Choroid plexus epithelial cell (primary cell): ENCODE data around the gene CD200R1L.

Experiments
- DNase-seq: peaks from one replicate; pipeline ENCODE4 v3.0.0-alpha.2; 2010; ENCODE audit warnings: low read depth
- H3K4me3 ChIP-seq: 2 replicates; pipeline ENCODE4 v1.5.1; 2011; ENCODE audit warnings: low read depth, mild to moderate bottlenecking, control low read depth, low read length, moderate library complexity
- CTCF ChIP-seq: conservative IDR thresholded peaks from 2 replicates; pipeline ENCODE4 v1.5.1; 2011; ENCODE audit warnings: low read depth, mild to moderate bottlenecking, control low read depth, inconsistent platforms, low read length, moderate library complexity

Gene CD200R1L

GRCh38 chr3:112846764-112847163 is at the start of gene CD200R1L:
Gene CD200R1L, minus strand, starts transcription at chr3:112846864. Its CDS starts 17,497 bp downstream, at chr3:112829367.
- TF ChIP-seq CTCF, result no peak
- DNase-seq, result no peak
- no peak within 1 kb of the TSS for H3K4me3 ChIP-seq

GRCh38 chr3:112894258-112894657 is 47.6 kb upstream of the CD200R1L start:
- H3K4me3 ChIP-seq, result no peak overlapping the region
- TF ChIP-seq CTCF, result no peak
- DNase-seq, result peak; percentile 23

GRCh38 chr3:112889357-112889756 is 42.7 kb upstream of the CD200R1L start:
- no peak overlapping the region for H3K4me3 ChIP-seq
- peak; percentile 24 for DNase-seq
- no peak for TF ChIP-seq CTCF

- no peak overlapping the region for H3K4me3 ChIP-seq
- no peak for DNase-seq
- TF ChIP-seq CTCF, result no peak
These were observed 41.9 kb upstream of the CD200R1L start for GRCh38 chr3:112888381-112889085.

GRCh38 chr3:112884678-112885290 is 38.1 kb upstream of the CD200R1L start:
- no peak for DNase-seq
- no peak for TF ChIP-seq CTCF
- no peak overlapping the region for H3K4me3 ChIP-seq

GRCh38 chr3:112881891-112882290 is 35.2 kb upstream of the CD200R1L start:
- no peak overlapping the region for H3K4me3 ChIP-seq
- DNase-seq, result no peak
- no peak for TF ChIP-seq CTCF

GRCh38 chr3:112875561-112875960 is 28.9 kb upstream of the CD200R1L start:
- no peak for TF ChIP-seq CTCF
- no peak for DNase-seq
- H3K4me3 ChIP-seq, result no peak overlapping the region
